Amniotic stem cell (primary cell): ENCODE measurements around the gene EIF3A.

Source experiments
- DNase-seq: peaks from one replicate; lab custom pipeline; 2025; lab: John Stamatoyannopoulos, UW

EIF3A gene

DNA sequence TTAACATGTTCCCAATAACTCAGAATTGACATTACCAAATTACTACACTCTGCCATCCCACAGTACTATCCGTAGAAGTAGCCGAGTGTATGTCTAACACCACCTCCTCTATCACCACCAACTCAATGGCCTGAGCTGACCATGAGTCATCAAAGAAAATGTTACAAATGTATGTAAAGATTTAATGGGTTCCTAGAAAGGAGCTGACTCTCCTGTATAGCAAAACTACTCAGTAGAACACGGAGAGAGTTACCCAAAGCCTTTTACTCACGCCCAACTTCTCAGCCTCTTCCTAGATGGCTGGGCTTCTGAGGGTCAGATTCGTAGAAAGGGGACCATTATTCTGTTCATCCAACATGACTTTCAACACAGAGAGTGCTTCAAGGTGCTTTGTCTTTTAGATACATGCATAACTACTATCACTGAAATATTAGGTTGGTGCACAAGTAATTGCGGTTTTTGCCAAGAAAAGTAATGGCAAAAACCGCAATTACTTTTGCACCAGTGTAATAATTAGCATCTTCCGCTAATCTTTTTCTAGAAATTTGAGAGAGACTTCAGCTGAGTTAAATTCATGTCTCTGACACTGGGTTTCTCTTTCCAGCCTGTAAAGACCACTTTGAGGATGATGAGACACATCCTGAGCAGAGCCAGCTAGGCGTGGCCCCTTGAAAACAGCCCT is 75.1 kb downstream of the EIF3A start:
- no peak for DNase-seq

DNA sequence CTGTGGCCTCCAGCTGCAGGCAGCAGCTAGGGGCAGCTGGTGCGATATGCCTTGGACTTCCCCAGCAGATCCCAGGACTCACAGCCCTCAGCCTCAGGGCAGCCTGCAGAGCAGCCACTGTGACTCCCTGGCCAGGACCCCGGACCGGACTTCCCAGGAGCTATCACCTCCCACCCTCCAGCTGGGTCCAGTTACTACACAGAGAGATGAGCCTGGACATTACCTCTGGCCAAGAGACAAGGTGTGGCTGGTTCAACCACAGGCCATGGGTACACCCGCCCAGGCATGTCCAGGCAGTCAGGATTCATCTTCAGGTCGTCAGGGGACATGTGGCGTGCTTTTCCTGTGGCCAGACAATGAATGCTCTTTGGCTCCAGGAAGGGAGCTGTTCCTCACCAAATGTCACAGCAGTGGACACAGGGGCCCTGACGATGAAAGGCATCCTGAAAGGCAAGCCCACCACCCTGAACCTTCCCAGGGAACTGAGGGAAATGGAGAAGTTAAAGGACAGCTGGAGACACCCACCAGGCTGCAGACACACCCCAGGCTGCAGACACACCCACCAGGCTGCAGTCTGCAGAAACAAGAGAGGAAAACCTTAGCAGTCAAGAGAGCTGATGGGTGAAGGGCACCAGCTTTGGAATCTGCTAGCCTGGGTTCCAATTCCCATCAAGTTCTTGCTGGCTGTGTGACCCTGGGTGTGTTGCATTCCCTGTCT is 76.9 kb downstream of the EIF3A start:
- no peak for DNase-seq

GRCh38 chr10:119001717-119002500 is 78.7 kb downstream of the EIF3A start:
- no peak for DNase-seq

GRCh38 chr10:118998183-118998582 is 82.4 kb downstream of the EIF3A start:
- DNase-seq, result no peak

DNA sequence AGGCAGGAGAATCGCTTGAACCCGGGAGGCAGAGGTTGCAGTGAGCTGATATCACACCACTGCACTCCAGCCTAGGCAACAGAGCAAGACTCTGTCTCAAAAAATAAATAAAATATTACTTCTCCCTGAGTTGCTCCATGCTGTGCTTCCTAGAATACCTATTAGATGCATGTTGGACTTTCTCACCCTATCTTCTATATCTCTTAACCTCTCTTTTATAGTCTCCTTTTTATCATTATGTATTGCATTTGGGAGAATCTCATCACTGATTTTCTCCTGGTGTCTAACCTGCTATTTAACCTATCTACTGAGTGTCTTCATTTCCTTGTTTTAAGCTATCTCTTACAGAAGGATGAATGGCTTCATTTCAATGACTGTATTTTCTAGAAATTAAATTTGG is 83.2 kb downstream of the EIF3A start:
- DNase-seq, result no peak

DNA sequence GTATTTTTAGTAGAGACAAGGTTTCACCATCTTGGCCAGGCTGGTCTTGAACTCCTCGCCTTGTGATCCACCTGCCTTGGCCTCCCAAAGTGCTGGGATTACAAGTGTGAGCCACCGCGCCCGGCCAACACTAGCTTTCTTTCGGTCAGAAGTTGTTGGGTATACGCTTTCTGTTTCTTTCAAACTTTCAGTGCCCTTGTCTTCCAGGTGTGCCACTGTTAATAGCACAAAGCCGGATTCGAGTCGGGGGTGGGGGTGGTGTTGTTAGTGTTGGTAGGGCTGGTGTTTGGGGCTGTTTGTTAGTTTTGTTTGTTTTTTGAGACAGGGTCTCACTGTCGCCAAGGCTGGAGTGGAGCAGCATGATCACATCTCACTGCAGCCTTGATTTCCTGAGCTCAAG is 84.9 kb downstream of the EIF3A start:
- no peak for DNase-seq

DNA sequence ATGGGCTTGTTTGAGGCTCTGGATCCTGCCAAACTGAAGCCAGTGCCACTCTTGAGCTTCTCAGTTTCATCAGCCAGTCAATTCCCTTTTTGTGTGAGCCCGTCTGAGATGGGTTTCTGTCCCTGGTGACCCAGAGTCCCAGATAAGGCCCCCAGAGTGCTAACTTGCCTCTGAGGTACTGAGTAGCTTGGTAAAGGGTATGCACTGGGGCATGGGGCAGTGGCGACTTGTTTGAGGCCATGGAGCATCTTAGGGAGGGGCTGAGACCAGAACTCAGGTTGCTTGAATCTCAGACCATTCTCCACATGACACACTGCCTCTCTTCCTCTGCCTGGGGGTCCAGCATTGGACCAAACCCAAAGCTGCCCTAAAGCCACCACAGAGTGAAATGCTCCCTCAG is 86.3 kb downstream of the EIF3A start:
- no peak for DNase-seq

DNA sequence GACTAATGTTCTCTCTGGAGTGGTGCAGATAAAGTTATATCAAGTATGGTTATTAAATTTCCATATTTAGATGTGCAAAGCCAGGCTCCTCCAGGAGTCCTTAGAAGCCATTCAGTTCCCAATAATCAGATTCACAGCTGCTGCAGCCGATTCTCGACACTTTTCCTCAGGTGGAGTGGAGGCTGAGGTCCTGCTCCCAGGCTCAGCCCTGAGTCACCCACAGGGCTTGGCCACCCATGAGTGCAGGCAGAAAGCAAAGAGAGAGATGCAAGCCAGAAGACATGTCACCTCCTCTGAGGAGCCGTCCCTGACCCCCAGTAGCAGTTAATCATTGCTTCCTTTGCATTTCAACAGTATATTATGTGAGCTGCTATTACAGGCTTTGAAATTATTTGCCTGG is 87.4 kb downstream of the EIF3A start:
- no peak for DNase-seq

DNA sequence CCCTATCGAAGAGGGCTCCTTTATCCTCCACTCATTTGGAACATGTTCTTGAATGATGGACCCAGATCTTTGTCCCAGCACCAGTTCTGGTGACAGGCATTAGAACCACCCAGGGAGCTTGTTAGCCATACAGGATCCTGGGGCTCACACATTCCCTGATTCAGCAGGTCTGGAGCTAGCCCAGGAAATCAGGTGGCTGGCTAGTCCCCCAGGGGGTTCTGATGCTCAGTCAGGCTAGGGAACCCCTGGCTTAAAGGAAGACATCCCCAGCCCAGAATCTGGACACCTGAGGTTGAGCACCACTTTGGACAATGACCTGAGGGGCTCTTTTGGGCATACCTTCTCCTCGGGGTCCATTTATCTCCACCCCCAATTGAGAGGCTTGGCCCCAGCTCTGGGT is 88.1 kb downstream of the EIF3A start:
- no peak for DNase-seq

- DNase-seq, result no peak
These were observed 90.3 kb downstream of the EIF3A start for GRCh38 chr10:118990326-118990725.

GRCh38 chr10:118986815-118987790 is 93.5 kb downstream of the EIF3A start:
- DNase-seq, result no peak

DNA sequence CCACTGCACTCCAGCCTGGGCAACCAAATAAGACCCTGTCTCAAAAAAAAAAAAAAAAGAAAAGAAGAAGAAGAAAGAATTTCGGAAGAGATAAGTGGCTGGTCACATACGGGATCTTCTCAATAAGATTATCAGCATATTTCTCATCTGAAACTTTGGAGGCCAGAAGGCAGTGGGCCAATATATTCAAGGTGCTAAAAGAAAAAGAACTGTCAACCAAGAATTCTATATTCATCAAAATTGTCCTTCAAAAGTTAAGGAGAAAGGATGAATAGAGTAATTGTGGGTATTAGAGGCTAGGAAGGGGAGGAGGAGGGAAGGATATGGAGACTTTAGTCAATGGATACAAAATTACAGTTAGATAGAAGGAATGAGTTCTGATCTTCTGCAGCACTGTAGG is 95.0 kb downstream of the EIF3A start:
- DNase-seq, result no peak
